IMR-90 (cell line): ENCODE results near the gene DLX2. TPM values are rescaled to one million over a fixed set of nuclear protein-coding genes. Genes with fewer than 3 reads are reported as not detected.

Experiments used
- ATAC-seq: fragments of 200-7000 bp; cut with Tn5 transposase; 2 replicates; pipeline ENCODE4 v1.9.1; 2020; ENCODE audit warnings: low read depth, mild to moderate bottlenecking, moderate library complexity
- BruUV-seq: library from RNA; stranded (reverse); fragments of 400-500 nt; replicated peaks from 2 replicates; lab custom pipeline; 2021; lab: Mats Ljungman, UMichigan
- CTCF ChIA-PET: fragments of 300-600 bp; formaldehyde crosslinking; extraction: SDS; loops from one replicate; lab custom pipeline; 2021; ENCODE audit warnings: antibody characterized with exemption; lab: Yijun Ruan, JAX
- POLR2A ChIA-PET: fragments of 300-600 bp; sonication (Branson Sonifier 250); formaldehyde crosslinking; loops from one replicate; lab custom pipeline; 2022; ENCODE audit warnings: antibody characterized with exemption; ENCODE audit not compliant: unreplicated experiment; lab: Charles Lee
- DNase-seq: peaks from one replicate; pipeline ENCODE4 v3.0.0; 2013
- H2AFZ ChIP-seq: replicated peaks from 2 replicates; pipeline ENCODE3; 2013; ENCODE audit warnings: low read length, mild to moderate bottlenecking; ENCODE audit not compliant: poor library complexity
- H2AK5ac ChIP-seq: 2 replicates; pipeline ENCODE4 v1.6.1; 2013; ENCODE audit warnings: low read depth, low read length, inconsistent platforms
- H2AK9ac ChIP-seq: replicated peaks from 2 replicates; pipeline ENCODE3; 2013; ENCODE audit warnings: mild to moderate bottlenecking, low read depth, low read length, moderate library complexity; ENCODE audit not compliant: poor library complexity
- H2BK120ac ChIP-seq: 2 replicates; pipeline ENCODE4 v1.6.1; 2013; ENCODE audit warnings: low read depth, low read length, inconsistent platforms
- H2BK15ac ChIP-seq: 3 replicates; pipeline ENCODE4 v1.6.1; 2013; ENCODE audit warnings: low read depth, low read length, inconsistent platforms
- H2BK20ac ChIP-seq: 2 replicates; pipeline ENCODE4 v1.6.1; 2013; ENCODE audit warnings: low read depth, mild to moderate bottlenecking, inconsistent platforms, low read length, moderate library complexity
- H2BK5ac ChIP-seq: 2 replicates; pipeline ENCODE4 v1.6.1; 2013; ENCODE audit warnings: mild to moderate bottlenecking, low read depth, low read length, inconsistent platforms; ENCODE audit not compliant: poor library complexity, severe bottlenecking
- H3K14ac ChIP-seq: replicated peaks from 2 replicates; pipeline ENCODE4 v1.6.1; 2013; ENCODE audit warnings: low read depth, low read length, inconsistent platforms
- H3K18ac ChIP-seq: 2 replicates; pipeline ENCODE4 v1.6.1; 2013; ENCODE audit warnings: low read depth, low read length, control low read depth
- H3K23ac ChIP-seq: 2 replicates; pipeline ENCODE4 v1.6.1; 2013; ENCODE audit warnings: low read depth, low read length, inconsistent platforms
- H3K27ac ChIP-seq: 2 replicates; pipeline ENCODE4 v1.5.1; 2013; ENCODE audit warnings: mild to moderate bottlenecking, control low read depth, low read length; ENCODE audit not compliant: insufficient read depth
- H3K27me3 ChIP-seq: 2 replicates; pipeline ENCODE4 v1.6.1; 2013; ENCODE audit warnings: low read length; ENCODE audit not compliant: control insufficient read depth, insufficient read depth
- H3K36me3 ChIP-seq: 2 replicates; pipeline ENCODE4 v1.6.1; 2013; ENCODE audit warnings: low read length, mixed read lengths; ENCODE audit not compliant: control insufficient read depth, insufficient read depth
- H3K4ac ChIP-seq: 2 replicates; pipeline ENCODE4 v1.6.1; 2013; ENCODE audit warnings: low read depth, low read length, inconsistent platforms
- H3K4me1 ChIP-seq: 2 replicates; pipeline ENCODE4 v1.6.1; 2013; ENCODE audit warnings: low read length, mixed read lengths; ENCODE audit not compliant: control insufficient read depth, insufficient read depth
- H3K4me2 ChIP-seq: 2 replicates; pipeline ENCODE4 v1.6.1; 2013; ENCODE audit warnings: low read depth, mild to moderate bottlenecking, control low read depth, low read length, moderate library complexity
- H3K4me3 ChIP-seq: 2 replicates; pipeline ENCODE4 v1.5.1; 2013; ENCODE audit warnings: low read depth, mild to moderate bottlenecking, control low read depth, low read length, moderate library complexity; ENCODE audit not compliant: insufficient read depth
- H3K56ac ChIP-seq: 2 replicates; pipeline ENCODE4 v1.6.1; 2013; ENCODE audit warnings: low read length, inconsistent platforms; ENCODE audit not compliant: insufficient read depth; ENCODE audit errors: extremely low read depth
- H3K79me1 ChIP-seq, 2 experiments: 2 replicates each; pipeline ENCODE4 v1.6.1; 2013; ENCODE audit warnings: low read length in 2 of 2, inconsistent platforms in 1 of 2, low read depth in 1 of 2
- H3K9ac ChIP-seq: 2 replicates; pipeline ENCODE4 v1.6.1; 2013; ENCODE audit warnings: low read depth, low read length, control low read depth
- H3K9me1 ChIP-seq: 2 replicates; pipeline ENCODE4 v1.6.1; 2013; ENCODE audit warnings: low read length, inconsistent platforms; ENCODE audit not compliant: insufficient read depth
- H3K9me3 ChIP-seq: 2 replicates; pipeline ENCODE4 v1.6.1; 2013; ENCODE audit warnings: low read length; ENCODE audit not compliant: control insufficient read depth, insufficient read depth
- H4K20me1 ChIP-seq: 2 replicates; pipeline ENCODE4 v1.6.1; 2013; ENCODE audit warnings: low read length, inconsistent platforms; ENCODE audit not compliant: insufficient read depth
- H4K5ac ChIP-seq: 2 replicates; pipeline ENCODE4 v1.6.1; 2013; ENCODE audit warnings: mild to moderate bottlenecking, low read depth, low read length, control low read depth
- H4K8ac ChIP-seq, 2 experiments: 2 replicates each; pipeline ENCODE4 v1.6.1; 2013; ENCODE audit warnings: low read depth in 2 of 2, low read length in 2 of 2, control low read depth in 1 of 2, inconsistent platforms in 1 of 2
- H4K91ac ChIP-seq: 2 replicates; pipeline ENCODE4 v1.6.1; 2013; ENCODE audit warnings: low read depth, low read length, inconsistent platforms; ENCODE audit not compliant: insufficient read depth
- BHLHE40 ChIP-seq: fragments of 150-350 bp; IDR thresholded peaks from 2 replicates; pipeline ENCODE4 v1.6.1; 2016; ENCODE audit warnings: mild to moderate bottlenecking, low read depth, low read length
- CEBPB ChIP-seq: IDR thresholded peaks from 2 replicates; pipeline ENCODE4 v1.6.1; 2012; ENCODE audit warnings: low read depth, low read length, improper control_type of control experiment
- CHD1 ChIP-seq: IDR thresholded peaks from 2 replicates; pipeline ENCODE4 v1.6.1; 2012; ENCODE audit warnings: low read depth, low read length, improper control_type of control experiment
- FOS ChIP-seq: fragments of 150-350 bp; IDR thresholded peaks from 2 replicates; pipeline ENCODE4 v1.6.1; 2016; ENCODE audit warnings: low read depth, low read length
- MAFK ChIP-seq: IDR thresholded peaks from 2 replicates; pipeline ENCODE4 v1.6.1; 2012; ENCODE audit warnings: low read depth, low read length, improper control_type of control experiment
- MAZ ChIP-seq: IDR thresholded peaks from 2 replicates; pipeline ENCODE4 v1.6.1; 2012; ENCODE audit warnings: low read depth, mild to moderate bottlenecking, low read length, improper control_type of control experiment, moderate library complexity, borderline replicate concordance
- MXI1 ChIP-seq: IDR thresholded peaks from 2 replicates; pipeline ENCODE4 v1.6.1; 2012; ENCODE audit warnings: low read depth, mild to moderate bottlenecking, low read length, moderate library complexity, borderline replicate concordance
- NFE2L2 ChIP-seq: fragments of 150-350 bp; IDR thresholded peaks from 2 replicates; pipeline ENCODE4 v1.6.1; 2016; ENCODE audit warnings: low read depth, mild to moderate bottlenecking, low read length
- POLR2A ChIP-seq: IDR thresholded peaks from 2 replicates; pipeline ENCODE4 v1.6.1; 2012; ENCODE audit warnings: mild to moderate bottlenecking, low read depth, low read length
- RAD21 ChIP-seq: IDR thresholded peaks from 2 replicates; pipeline ENCODE4 v1.6.1; 2012; ENCODE audit warnings: low read length, improper control_type of control experiment
- RCOR1 ChIP-seq: IDR thresholded peaks from 2 replicates; pipeline ENCODE4 v1.6.1; 2012; ENCODE audit warnings: mild to moderate bottlenecking, low read length, improper control_type of control experiment; ENCODE audit not compliant: insufficient replicate concordance
- RFX5 ChIP-seq: IDR thresholded peaks from 2 replicates; pipeline ENCODE4 v1.8.0; 2012; ENCODE audit warnings: low read depth, mild to moderate bottlenecking, low read length, moderate library complexity
- SMC3 ChIP-seq: fragments of 150-350 bp; IDR thresholded peaks from 2 replicates; pipeline ENCODE4 v1.6.1; 2016; ENCODE audit warnings: low read depth, mild to moderate bottlenecking, antibody characterized with exemption, low read length, moderate library complexity
- WGBS, 2 experiments: methylation state at CpG; one replicate each; pipeline versions ENCODE4 v1.1.5 to v1.1.7; 2013; ENCODE audit warnings: missing lambda C conversion rate in 2 of 2; ENCODE audit not compliant: insufficient read length in 1 of 2; ENCODE audit errors: extremely low coverage in 2 of 2; 5-methylcytosine and 5-hydroxymethylcytosine counted together
- dilution Hi-C: fragments of 300-500 bp; cut with HindIII; formaldehyde crosslinking; loops from one replicate; pipeline ENCODE4 v1.14.3; 2018; ENCODE audit warnings: low sequenced_read_pairs; ENCODE audit not compliant: unreplicated experiment
- in situ Hi-C: fragments of 300-500 bp; cut with MboI; formaldehyde crosslinking; loops from 3 replicates; pipeline ENCODE4 v1.14.3; 2019; ENCODE audit warnings: low sequenced_read_pairs, inconsistent platforms, mixed read lengths
- intact Hi-C: fragments of 100-400 bp; cut with micrococcal nuclease; formaldehyde crosslinking; loops from 2 replicates; pipeline ENCODE4 v1.10.0; 2022
- polyA plus RNA-seq, 3 experiments: library from polyadenylated mRNA; depleted of rRNA; stranded (reverse); fragments of >200 nt; gene quantifications; 2 replicates each; pipeline ENCODE4 v1.2.3, GENCODE V29; 2012; ENCODE audit warnings: low replicate concordance in 1 of 3
- total RNA-seq: library from RNA; depleted of rRNA; stranded (reverse); fragments of >200 nt; gene quantifications from 2 replicates; pipeline ENCODE4 v1.2.3, GENCODE V29; 2012
- TF ChIP-seq, protein P1 (sequence below): fragments of 150-350 bp; IDR thresholded peaks from 2 replicates; pipeline ENCODE4 v1.6.1; 2017; ENCODE audit warnings: mild to moderate bottlenecking, antibody characterized with exemption, low read length, low read depth
- TF ChIP-seq, protein P2 (sequence below): fragments of 150-350 bp; IDR thresholded peaks from 2 replicates; pipeline ENCODE4 v1.6.1; 2016; ENCODE audit warnings: low read depth, mild to moderate bottlenecking, low read length, moderate library complexity, borderline replicate concordance

DLX2 gene
- total and polyA plus RNA-seq, 2 of the 4 experiments (the other 2 are of a cell fraction), result 0.38 TPM; not detected in 1

DNA sequence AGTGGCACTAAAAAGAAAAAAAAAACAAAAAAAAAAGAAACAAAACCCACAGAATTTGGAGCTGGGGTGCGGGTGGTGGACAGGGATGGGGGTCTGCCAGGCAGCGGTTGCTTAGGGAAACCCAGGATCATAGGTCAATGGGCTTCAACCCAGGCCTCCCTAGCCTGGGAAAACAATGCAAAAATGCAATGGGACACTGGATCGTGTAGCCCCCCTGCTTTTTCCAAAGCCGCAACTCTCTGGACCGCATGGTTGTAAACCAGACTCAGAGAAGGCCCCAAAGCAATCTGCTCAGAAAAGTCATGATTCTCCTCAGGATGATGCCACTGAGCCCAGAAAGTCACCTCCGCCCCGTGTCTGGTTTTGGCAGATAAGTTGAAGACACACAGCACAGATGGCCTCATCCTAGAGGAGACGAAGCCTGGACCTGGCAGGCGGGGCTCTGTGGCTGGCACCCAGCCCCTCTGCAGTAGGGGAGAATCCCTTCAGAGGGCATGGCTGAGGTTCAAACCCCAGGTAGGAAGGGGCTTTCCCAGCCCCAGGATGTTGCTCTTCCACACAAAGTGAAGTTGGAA, 5.1 kb downstream of the DLX2 start:
- H2BK5ac ChIP-seq, result no peak overlapping the region
- no peaks in the 10 kb centered on the region; the same call in 1 of the 2 replicates for H4K20me1 ChIP-seq
- no peaks in the 10 kb centered on the region for H3K79me1 ChIP-seq
- 0 out of 2 replicates have a peak overlapping the region, but pooled peaks have one; percentile 19 for H4K91ac ChIP-seq
- no peak overlapping the region for H3K4me3 ChIP-seq
- H2AK9ac ChIP-seq, result no peak overlapping the region
- no peak for ATAC-seq
- H4K5ac ChIP-seq, result no peak overlapping the region
- in situ Hi-C loops, result no loop called here
- no peak overlapping the region for H3K23ac ChIP-seq
- H3K4me1 ChIP-seq, result peaks cover 14% of the 10 kb centered on the region
- peaks cover 5% of the 10 kb centered on the region for H3K9me1 ChIP-seq
- H2BK120ac ChIP-seq, result 0 out of 2 replicates have a peak overlapping the region, but pooled peaks have one; percentile 14
- TF ChIP-seq FOS (no peak), SMC3 (no peak), MXI1 (no peak), RFX5 (no peak), RCOR1 (no peak), CHD1 (no peak), NFE2L2 (no peak), CEBPB (no peak), RAD21 (no peak), MAFK (no peak), MAZ (no peak), BHLHE40 (no peak), POLR2A (no peak)
- TF ChIP-seq, protein P1, sequence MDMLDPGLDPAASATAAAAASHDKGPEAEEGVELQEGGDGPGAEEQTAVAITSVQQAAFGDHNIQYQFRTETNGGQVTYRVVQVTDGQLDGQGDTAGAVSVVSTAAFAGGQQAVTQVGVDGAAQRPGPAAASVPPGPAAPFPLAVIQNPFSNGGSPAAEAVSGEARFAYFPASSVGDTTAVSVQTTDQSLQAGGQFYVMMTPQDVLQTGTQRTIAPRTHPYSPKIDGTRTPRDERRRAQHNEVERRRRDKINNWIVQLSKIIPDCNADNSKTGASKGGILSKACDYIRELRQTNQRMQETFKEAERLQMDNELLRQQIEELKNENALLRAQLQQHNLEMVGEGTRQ, result no peak
- TF ChIP-seq, protein P2, sequence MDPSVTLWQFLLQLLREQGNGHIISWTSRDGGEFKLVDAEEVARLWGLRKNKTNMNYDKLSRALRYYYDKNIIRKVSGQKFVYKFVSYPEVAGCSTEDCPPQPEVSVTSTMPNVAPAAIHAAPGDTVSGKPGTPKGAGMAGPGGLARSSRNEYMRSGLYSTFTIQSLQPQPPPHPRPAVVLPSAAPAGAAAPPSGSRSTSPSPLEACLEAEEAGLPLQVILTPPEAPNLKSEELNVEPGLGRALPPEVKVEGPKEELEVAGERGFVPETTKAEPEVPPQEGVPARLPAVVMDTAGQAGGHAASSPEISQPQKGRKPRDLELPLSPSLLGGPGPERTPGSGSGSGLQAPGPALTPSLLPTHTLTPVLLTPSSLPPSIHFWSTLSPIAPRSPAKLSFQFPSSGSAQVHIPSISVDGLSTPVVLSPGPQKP, result no peak
- 0 out of 2 replicates have a peak overlapping the region, but pooled peaks have one; percentile 8 for H2BK20ac ChIP-seq
- no peaks in the 10 kb centered on the region for H3K36me3 ChIP-seq
- 88% methylated on average over 4 of the region's 9 CpGs; no CpG with 5 or more reads in 1 of the 2 experiments for WGBS, 2 experiments
- H2BK15ac ChIP-seq, result no peak overlapping the region; the same call in 2 of the 3 replicates
- no peak overlapping the region for H3K14ac ChIP-seq
- dilution Hi-C loops, result no loop called here
- peak overlapping the region; percentile 36; the same call in 1 of the 2 replicates for H3K4ac ChIP-seq
- no peak overlapping the region for H3K27ac ChIP-seq
- no peak overlapping the region for H3K9ac ChIP-seq
- H3K18ac ChIP-seq, result no peak overlapping the region
- H3K4me2 ChIP-seq, result no peak overlapping the region; the same call in 1 of the 2 replicates
- intact Hi-C loops, result no loop called here
- no peaks in the 10 kb centered on the region for H3K9me3 ChIP-seq
- H2AK5ac ChIP-seq, result no peak overlapping the region
- BruUV-seq, result no TSS peak
- POLR2A ChIA-PET, result no interaction called here
- H3K56ac ChIP-seq, result no peak overlapping the region
- no peak for DNase-seq
- H3K27me3 ChIP-seq, result peaks cover 25% of the 10 kb centered on the region
- no peak overlapping the region for H4K8ac ChIP-seq
- H2AFZ ChIP-seq, result peak overlapping the region; percentile 85
- CTCF ChIA-PET, result no interaction called here
